Measurements from ENCODE around the gene CGB5.
"Not testable (repeated sequence)": the region's sequence is repeated elsewhere in the genome, so short reads cannot be mapped to it uniquely, and the experiment has no call there.

CGB5 gene

GRCh38 chr19:49020342-49020741 is 23.3 kb upstream of the CGB5 start:
- no peaks in the 10 kb centered on the region for H3K9me2 ChIP-seq (replicated peaks; ENCODE audit: insufficient read depth, low read length)
- no peak overlapping the region for H3K27ac ChIP-seq (ENCODE audit: low read length)
- no peak overlapping the region for H2AFZ ChIP-seq (ENCODE audit: low read length)
- H3K9ac ChIP-seq (ENCODE audit: low read length) = no peak overlapping the region
- no peaks in the 10 kb centered on the region for H4K20me1 ChIP-seq (ENCODE audit: insufficient read depth, low read length)
- H3K9me3 ChIP-seq (replicated peaks; ENCODE audit: insufficient read depth, low read length) = no peaks in the 10 kb centered on the region
- H3K79me2 ChIP-seq (ENCODE audit: low read length) = no peaks in the 10 kb centered on the region
- no peaks in the 10 kb centered on the region for H3K36me3 ChIP-seq (replicated peaks; ENCODE audit: insufficient read depth, low read length)
- no peak for TF ChIP-seq EZH2phosphoT487 (IDR thresholded peaks at IDR 0.05; ENCODE audit: low read length)
- TF ChIP-seq, protein P1, sequence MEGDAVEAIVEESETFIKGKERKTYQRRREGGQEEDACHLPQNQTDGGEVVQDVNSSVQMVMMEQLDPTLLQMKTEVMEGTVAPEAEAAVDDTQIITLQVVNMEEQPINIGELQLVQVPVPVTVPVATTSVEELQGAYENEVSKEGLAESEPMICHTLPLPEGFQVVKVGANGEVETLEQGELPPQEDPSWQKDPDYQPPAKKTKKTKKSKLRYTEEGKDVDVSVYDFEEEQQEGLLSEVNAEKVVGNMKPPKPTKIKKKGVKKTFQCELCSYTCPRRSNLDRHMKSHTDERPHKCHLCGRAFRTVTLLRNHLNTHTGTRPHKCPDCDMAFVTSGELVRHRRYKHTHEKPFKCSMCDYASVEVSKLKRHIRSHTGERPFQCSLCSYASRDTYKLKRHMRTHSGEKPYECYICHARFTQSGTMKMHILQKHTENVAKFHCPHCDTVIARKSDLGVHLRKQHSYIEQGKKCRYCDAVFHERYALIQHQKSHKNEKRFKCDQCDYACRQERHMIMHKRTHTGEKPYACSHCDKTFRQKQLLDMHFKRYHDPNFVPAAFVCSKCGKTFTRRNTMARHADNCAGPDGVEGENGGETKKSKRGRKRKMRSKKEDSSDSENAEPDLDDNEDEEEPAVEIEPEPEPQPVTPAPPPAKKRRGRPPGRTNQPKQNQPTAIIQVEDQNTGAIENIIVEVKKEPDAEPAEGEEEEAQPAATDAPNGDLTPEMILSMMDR (IDR thresholded peaks at IDR 0.05; ENCODE audit: low read length) = no peak
- no peak for TF ChIP-seq EZH2 (optimal IDR thresholded peaks at IDR 0.05; ENCODE audit: low read depth, low read length)
- H3K4me2 ChIP-seq (ENCODE audit: low read depth, low read length) = no peak overlapping the region
- H3K4me3 ChIP-seq (ENCODE audit: low read length) = no peak overlapping the region
- DNase-seq = no peak
- no peaks in the 10 kb centered on the region for H3K4me1 ChIP-seq (ENCODE audit: low read length)
- H3K27me3 ChIP-seq (replicated peaks; ENCODE audit: insufficient read depth, low read length) = peaks cover 34% of the 10 kb centered on the region
- H3F3A ChIP-seq (ENCODE audit: insufficient read depth, low read length) = no peaks in the 10 kb centered on the region

GRCh38 chr19:49020931-49021895 is 22.4 kb upstream of the CGB5 start:
- H3K36me3 ChIP-seq (replicated peaks; ENCODE audit: insufficient read depth, low read length) = no peaks in the 10 kb centered on the region
- no peaks in the 10 kb centered on the region for H3F3A ChIP-seq (ENCODE audit: insufficient read depth, low read length)
- H4K20me1 ChIP-seq (ENCODE audit: insufficient read depth, low read length) = no peaks in the 10 kb centered on the region
- no peaks in the 10 kb centered on the region for H3K9me2 ChIP-seq (replicated peaks; ENCODE audit: insufficient read depth, low read length)
- no peaks in the 10 kb centered on the region for H3K9me3 ChIP-seq (replicated peaks; ENCODE audit: insufficient read depth, low read length)
- TF ChIP-seq, protein P1 (IDR thresholded peaks at IDR 0.05; ENCODE audit: low read length) = no peak
- TF ChIP-seq EZH2 (optimal IDR thresholded peaks at IDR 0.05; ENCODE audit: low read depth, low read length) (no peak), EZH2phosphoT487 (IDR thresholded peaks at IDR 0.05; ENCODE audit: low read length) (no peak)
- DNase-seq = no peak
- H3K27ac ChIP-seq (ENCODE audit: low read length) = no peak overlapping the region
- no peak overlapping the region for H3K9ac ChIP-seq (ENCODE audit: low read length)
- no peaks in the 10 kb centered on the region for H3K4me1 ChIP-seq (ENCODE audit: low read length)
- H3K79me2 ChIP-seq (ENCODE audit: low read length) = no peaks in the 10 kb centered on the region
- H3K4me2 ChIP-seq (ENCODE audit: low read depth, low read length) = no peak overlapping the region
- no peak overlapping the region for H3K4me3 ChIP-seq (ENCODE audit: low read length)
- peaks cover 34% of the 10 kb centered on the region for H3K27me3 ChIP-seq (replicated peaks; ENCODE audit: insufficient read depth, low read length)
- 0 out of 2 replicates have a peak overlapping the region, but pooled peaks have one; percentile 27 for H2AFZ ChIP-seq (ENCODE audit: low read length)

DNA sequence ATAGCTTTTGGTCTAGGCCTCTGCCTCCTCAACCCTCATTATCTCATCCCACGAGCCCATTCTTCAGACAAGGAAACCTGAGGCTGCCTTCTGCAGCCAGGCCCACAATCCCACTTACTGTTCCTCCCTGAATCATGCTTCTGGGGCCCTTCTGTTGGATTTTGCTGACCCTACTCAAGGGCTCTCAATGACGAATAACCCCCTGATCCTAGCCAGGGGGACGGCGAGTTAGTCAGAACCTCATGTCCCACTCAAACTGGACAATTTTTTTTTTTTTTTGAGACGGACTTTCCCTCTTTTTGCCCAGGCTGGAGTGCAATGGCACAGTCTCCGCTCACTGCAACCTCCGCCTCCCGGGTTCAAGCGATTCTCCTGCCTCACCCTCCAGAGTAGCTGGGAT is 21.5 kb upstream of the CGB5 start:
- DNase-seq = no peak
- H3K36me3 ChIP-seq (replicated peaks; ENCODE audit: insufficient read depth, low read length) = no peaks in the 10 kb centered on the region
- peaks cover 34% of the 10 kb centered on the region for H3K27me3 ChIP-seq (replicated peaks; ENCODE audit: insufficient read depth, low read length)
- no peak overlapping the region for H3K4me3 ChIP-seq (ENCODE audit: low read length)
- H3K9ac ChIP-seq (ENCODE audit: low read length) = no peak overlapping the region
- H4K20me1 ChIP-seq (ENCODE audit: insufficient read depth, low read length) = no peaks in the 10 kb centered on the region
- no peaks in the 10 kb centered on the region for H3K9me2 ChIP-seq (replicated peaks; ENCODE audit: insufficient read depth, low read length)
- H3K27ac ChIP-seq (ENCODE audit: low read length) = no peak overlapping the region
- H3K4me2 ChIP-seq (ENCODE audit: low read depth, low read length) = no peak overlapping the region
- H3K4me1 ChIP-seq (ENCODE audit: low read length) = no peaks in the 10 kb centered on the region
- no peaks in the 10 kb centered on the region for H3K79me2 ChIP-seq (ENCODE audit: low read length)
- no peaks in the 10 kb centered on the region for H3F3A ChIP-seq (ENCODE audit: insufficient read depth, low read length)
- H3K9me3 ChIP-seq (replicated peaks; ENCODE audit: insufficient read depth, low read length) = no peaks in the 10 kb centered on the region
- H2AFZ ChIP-seq (ENCODE audit: low read length) = no peak overlapping the region
- TF ChIP-seq EZH2phosphoT487 (IDR thresholded peaks at IDR 0.05; ENCODE audit: low read length) (no peak), EZH2 (optimal IDR thresholded peaks at IDR 0.05; ENCODE audit: low read depth, low read length) (no peak)
- TF ChIP-seq, protein P1 (IDR thresholded peaks at IDR 0.05; ENCODE audit: low read length) = no peak

DNA sequence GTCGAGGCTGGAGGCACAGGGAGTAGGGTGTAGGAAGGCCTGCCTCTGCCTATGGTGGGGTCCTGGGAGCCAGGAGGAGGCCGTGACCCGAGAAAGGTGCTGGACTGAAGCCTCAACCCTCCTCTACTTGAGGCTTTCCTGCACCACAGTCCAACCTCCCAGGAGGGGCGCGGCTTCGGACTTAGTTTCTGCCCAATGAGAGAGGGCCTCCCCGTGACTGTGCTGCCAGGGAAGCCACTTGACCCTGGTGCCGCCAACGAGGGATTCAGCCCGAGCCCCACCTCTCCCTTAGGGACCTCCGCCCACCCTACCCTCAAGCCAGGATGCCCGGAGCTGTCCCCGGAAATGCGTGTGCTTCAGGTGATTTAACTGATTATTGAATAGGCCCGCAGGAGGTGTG is 19.4 kb upstream of the CGB5 start, which contains the start of gene CGB3:
Gene CGB3, minus strand, starts transcription at position 101 of the 400 bp plus-strand sequence. CDS start 362 bp downstream, outside the sequence.
- H3K9ac ChIP-seq (ENCODE audit: low read length); H2AFZ ChIP-seq (ENCODE audit: low read length); H3K79me2 ChIP-seq (ENCODE audit: low read length); H4K20me1 ChIP-seq (ENCODE audit: insufficient read depth, low read length); H3K4me1 ChIP-seq (ENCODE audit: low read length); H3K4me3 ChIP-seq (ENCODE audit: low read length); H3F3A ChIP-seq (ENCODE audit: insufficient read depth, low read length); DNase-seq; H3K9me3 ChIP-seq (replicated peaks; ENCODE audit: insufficient read depth, low read length); H3K9me2 ChIP-seq (replicated peaks; ENCODE audit: insufficient read depth, low read length); H3K4me2 ChIP-seq (ENCODE audit: low read depth, low read length); H3K27ac ChIP-seq (ENCODE audit: low read length); H3K36me3 ChIP-seq (replicated peaks; ENCODE audit: insufficient read depth, low read length): not testable (repeated sequence)
- peaks cover 22% of the 10 kb centered on the region for H3K27me3 ChIP-seq (replicated peaks; ENCODE audit: insufficient read depth, low read length)

GRCh38 chr19:49025088-49025487 is 18.6 kb upstream of the CGB5 start:
- H3K36me3 ChIP-seq (replicated peaks; ENCODE audit: insufficient read depth, low read length); H2AFZ ChIP-seq (ENCODE audit: low read length); H3K4me3 ChIP-seq (ENCODE audit: low read length); H3K4me2 ChIP-seq (ENCODE audit: low read depth, low read length); H3K9me2 ChIP-seq (replicated peaks; ENCODE audit: insufficient read depth, low read length); H3K79me2 ChIP-seq (ENCODE audit: low read length); H3K9me3 ChIP-seq (replicated peaks; ENCODE audit: insufficient read depth, low read length); DNase-seq; H3K27ac ChIP-seq (ENCODE audit: low read length); H3K9ac ChIP-seq (ENCODE audit: low read length); H3K4me1 ChIP-seq (ENCODE audit: low read length); H3F3A ChIP-seq (ENCODE audit: insufficient read depth, low read length); H4K20me1 ChIP-seq (ENCODE audit: insufficient read depth, low read length): not testable (repeated sequence)
- H3K27me3 ChIP-seq (replicated peaks; ENCODE audit: insufficient read depth, low read length) = peaks cover 17% of the 10 kb centered on the region; the same call in 1 of the 2 replicates
